GM12878 (cell line): Measurements from ENCODE around the gene CLDN5. TPM values are rescaled to one million over a fixed set of nuclear protein-coding genes. Genes with fewer than 3 reads are reported as not detected.

Source experiments
- ATAC-seq: fragments of 200-7000 bp; cut with Tn5 transposase; 3 replicates; pipeline ENCODE4 v1.9.1; 2020; ENCODE audit warnings: mild to moderate bottlenecking, moderate library complexity
- BruUV-seq: library from RNA; stranded (reverse); fragments of 400-500 nt; replicated peaks from 2 replicates; lab custom pipeline; 2021; lab: Mats Ljungman, UMichigan
- CTCF ChIA-PET: fragments of 300-600 bp; sonication (Branson Sonifier 250); formaldehyde crosslinking; extraction: SDS; loops from one replicate; lab custom pipeline; 2021; ENCODE audit warnings: inconsistent platforms; lab: Yijun Ruan, JAX
- POLR2A ChIA-PET: fragments of 350-600 bp; formaldehyde crosslinking; extraction: SDS; loops from one replicate; lab custom pipeline; 2021; ENCODE audit warnings: inconsistent platforms; lab: Charles Lee
- RAD21 ChIA-PET: fragments of 300-600 bp; sonication (Branson Sonifier 250); formaldehyde crosslinking; loops from one replicate; lab custom pipeline; 2023; ENCODE audit warnings: antibody characterized with exemption; ENCODE audit not compliant: unreplicated experiment; lab: Charles Lee
- SMC1A ChIA-PET: fragments of 300-600 bp; sonication (Branson Sonifier 250); formaldehyde crosslinking; loops from one replicate; lab custom pipeline; 2023; ENCODE audit not compliant: unreplicated experiment, uncharacterized antibody; lab: Charles Lee
- DNase-seq: peaks from one replicate; pipeline ENCODE4 v3.0.0-alpha.2; 2011; ENCODE audit warnings: low read depth, low spot score
- FAIRE-seq: peaks from 3 replicates; lab custom pipeline; 2011; peaks lifted over from hg19 to GRCh38; lab: Jason Lieb, UNC
- H2AFZ ChIP-seq: 2 replicates; pipeline ENCODE4 v1.6.0; 2011; ENCODE audit warnings: low read depth, low read length, control low read depth; ENCODE audit not compliant: control insufficient read depth
- H3K27ac ChIP-seq: 2 replicates; pipeline ENCODE4 v1.5.1; 2011; ENCODE audit warnings: control low read depth; ENCODE audit not compliant: control insufficient read depth, insufficient read depth
- H3K27me3 ChIP-seq, 2 experiments: replicated peaks in 1 of 2; 2 replicates each; pipeline versions ENCODE4 v1.6.0 to v1.6.1; 2011; ENCODE audit warnings: low read length in 1 of 2; ENCODE audit not compliant: control insufficient read depth in 2 of 2, insufficient read depth in 2 of 2
- H3K36me3 ChIP-seq, 2 experiments: 2 replicates each; pipeline ENCODE4 v1.5.1; 2011; ENCODE audit warnings: low read length in 1 of 2; ENCODE audit not compliant: control insufficient read depth in 2 of 2, insufficient read depth in 2 of 2
- H3K4me1 ChIP-seq: 2 replicates; pipeline ENCODE4 v1.6.1; 2011; ENCODE audit warnings: mild to moderate bottlenecking, low read length, moderate library complexity, mixed read lengths; ENCODE audit not compliant: control insufficient read depth, insufficient read depth
- H3K4me2 ChIP-seq: 2 replicates; pipeline ENCODE4 v1.6.0; 2011; ENCODE audit warnings: control low read depth; ENCODE audit not compliant: control insufficient read depth, insufficient read depth
- H3K4me3 ChIP-seq: fragments of 200-600 bp; sonication (generic); 2 replicates; pipeline ENCODE4 v1.5.1; 2016
- H3K79me2 ChIP-seq: 2 replicates; pipeline ENCODE4 v1.6.0; 2011; ENCODE audit warnings: low read length; ENCODE audit not compliant: control insufficient read depth, insufficient read depth
- H3K9ac ChIP-seq: 2 replicates; pipeline ENCODE4 v1.8.0; 2011; ENCODE audit warnings: low read length, control low read depth, mixed read lengths; ENCODE audit not compliant: control insufficient read depth, insufficient read depth
- H3K9me3 ChIP-seq: replicated peaks from 3 replicates; pipeline ENCODE4 v1.5.1; 2011; ENCODE audit warnings: mild to moderate bottlenecking, low read length; ENCODE audit not compliant: control insufficient read depth, insufficient read depth
- H4K20me1 ChIP-seq: 2 replicates; pipeline ENCODE4 v1.6.0; 2011; ENCODE audit not compliant: control insufficient read depth, insufficient read depth
- ASH2L ChIP-seq: fragments of 300-600, 200-600 bp; sonication (generic); IDR thresholded peaks from 2 replicates; pipeline ENCODE4 v1.6.1; 2017; ENCODE audit warnings: low read depth, mild to moderate bottlenecking, borderline replicate concordance
- KLF5 ChIP-seq: fragments of 450-650 bp; IDR thresholded peaks from 2 replicates; pipeline ENCODE4 v1.6.1; 2014; ENCODE audit warnings: mild to moderate bottlenecking; ENCODE audit not compliant: partially characterized antibody
- LARP7 ChIP-seq: fragments of 450-650 bp; IDR thresholded peaks from 2 replicates; pipeline ENCODE4 v1.6.1; 2017; ENCODE audit warnings: mild to moderate bottlenecking
- MYC ChIP-seq: IDR thresholded peaks from 2 replicates; pipeline ENCODE4 v1.6.1; 2011; ENCODE audit warnings: mild to moderate bottlenecking, low read length, moderate library complexity, inconsistent platforms; ENCODE audit not compliant: insufficient read depth, insufficient replicate concordance, insufficient read length, severe bottlenecking
- NBN ChIP-seq: fragments of 450-650 bp; IDR thresholded peaks from 2 replicates; pipeline ENCODE4 v1.6.1; 2016
- NFYA ChIP-seq: IDR thresholded peaks from 2 replicates; pipeline ENCODE4 v1.6.1; 2011; ENCODE audit warnings: low read depth, mild to moderate bottlenecking, low read length, improper control_type of control experiment, borderline replicate concordance
- SP1 ChIP-seq: IDR thresholded peaks from one replicate; pipeline ENCODE4 v1.6.1; 2011; ENCODE audit warnings: low read depth, low read length
- WGBS: methylation state at CpG from one replicate; pipeline ENCODE4 v1.1.6; 2016; ENCODE audit warnings: low lambda C conversion rate; ENCODE audit not compliant: insufficient replicate concordance, insufficient coverage; ENCODE audit errors: missing lambda C conversion rate; 5-methylcytosine and 5-hydroxymethylcytosine counted together
- in situ Hi-C: fragments of 300-500 bp; cut with MboI; formaldehyde crosslinking; loops from 9 replicates; pipeline ENCODE4 v1.14.3; 2018; ENCODE audit warnings: mixed read lengths
- intact Hi-C: fragments of 100-400 bp; cut with micrococcal nuclease; formaldehyde crosslinking; loops from one replicate; pipeline ENCODE4 v1.14.2; 2022; ENCODE audit not compliant: unreplicated experiment
- polyA plus RNA-seq, 11 experiments: library from polyadenylated mRNA; depleted of rRNA in 4 of 11; unstranded in 6 of 11; stranded (reverse) in 5 of 11; fragments of >200 nt; fragmentation: Nextera tagmentation in 4 of 11; fragmentation: Illumina TruSeq in 1 of 11; extraction: Ambion mirVana in 4 of 11; extraction: Trizol in 1 of 11; gene quantifications; 1 replicate in 1 of 11; 2 replicates in 10 of 11; pipeline versions ENCODE4 v1.2.1 to v1.2.3, GENCODE V29; 2011 to 2016; ENCODE audit warnings: inconsistent platforms in 2 of 11, missing spikeins in 2 of 11, low read depth in 1 of 11
- total RNA-seq, 4 experiments: library from RNA; depleted of rRNA in 3 of 4; stranded (reverse); fragments of >200 nt in 3 of 4; fragmentation: Illumina TruSeq in 1 of 4; extraction: Trizol in 1 of 4; gene quantifications; 2 replicates each; pipeline versions ENCODE4 v1.2.1 to v1.2.3, GENCODE V29; 2013 to 2021
- TF ChIP-seq, protein P1 (sequence below): fragments of 450-650 bp; formaldehyde crosslinking; IDR thresholded peaks from 2 replicates; pipeline ENCODE4 v1.4.0; 2022; ENCODE audit warnings: mild to moderate bottlenecking, moderate library complexity
- TF ChIP-seq, protein P2 (sequence below): IDR thresholded peaks from 2 replicates; pipeline ENCODE4 v1.6.1; 2012; ENCODE audit warnings: low read length, inconsistent platforms
- TF ChIP-seq, protein P3 (sequence below): IDR thresholded peaks from 2 replicates; pipeline ENCODE4 v1.6.1; 2012; ENCODE audit warnings: low read depth, low read length, improper control_type of control experiment

Gene CLDN5
- total and polyA plus RNA-seq, 10 of the 15 experiments (the other 5 are each of a cell fraction or from before 2014, with no cell fraction given) = 0.15 TPM; not detected in 9

DNA sequence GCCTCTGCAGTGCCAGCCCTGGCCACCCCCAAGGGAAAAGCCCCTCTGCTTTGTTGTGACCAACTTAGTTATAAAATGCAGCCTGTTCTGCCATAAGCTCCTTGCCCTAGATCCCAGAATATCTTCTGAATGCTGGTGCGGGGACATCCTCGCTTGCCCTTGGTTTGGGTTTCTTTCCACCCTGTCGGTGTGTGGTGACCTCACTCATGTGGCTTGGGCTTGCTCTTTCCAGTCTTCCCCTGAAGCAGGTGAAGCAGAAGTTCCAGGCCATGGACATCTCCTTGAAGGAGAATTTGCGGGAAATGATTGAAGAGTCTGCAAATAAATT is 16.7 kb downstream of the CLDN5 start (continued):
- TF ChIP-seq, protein P1, sequence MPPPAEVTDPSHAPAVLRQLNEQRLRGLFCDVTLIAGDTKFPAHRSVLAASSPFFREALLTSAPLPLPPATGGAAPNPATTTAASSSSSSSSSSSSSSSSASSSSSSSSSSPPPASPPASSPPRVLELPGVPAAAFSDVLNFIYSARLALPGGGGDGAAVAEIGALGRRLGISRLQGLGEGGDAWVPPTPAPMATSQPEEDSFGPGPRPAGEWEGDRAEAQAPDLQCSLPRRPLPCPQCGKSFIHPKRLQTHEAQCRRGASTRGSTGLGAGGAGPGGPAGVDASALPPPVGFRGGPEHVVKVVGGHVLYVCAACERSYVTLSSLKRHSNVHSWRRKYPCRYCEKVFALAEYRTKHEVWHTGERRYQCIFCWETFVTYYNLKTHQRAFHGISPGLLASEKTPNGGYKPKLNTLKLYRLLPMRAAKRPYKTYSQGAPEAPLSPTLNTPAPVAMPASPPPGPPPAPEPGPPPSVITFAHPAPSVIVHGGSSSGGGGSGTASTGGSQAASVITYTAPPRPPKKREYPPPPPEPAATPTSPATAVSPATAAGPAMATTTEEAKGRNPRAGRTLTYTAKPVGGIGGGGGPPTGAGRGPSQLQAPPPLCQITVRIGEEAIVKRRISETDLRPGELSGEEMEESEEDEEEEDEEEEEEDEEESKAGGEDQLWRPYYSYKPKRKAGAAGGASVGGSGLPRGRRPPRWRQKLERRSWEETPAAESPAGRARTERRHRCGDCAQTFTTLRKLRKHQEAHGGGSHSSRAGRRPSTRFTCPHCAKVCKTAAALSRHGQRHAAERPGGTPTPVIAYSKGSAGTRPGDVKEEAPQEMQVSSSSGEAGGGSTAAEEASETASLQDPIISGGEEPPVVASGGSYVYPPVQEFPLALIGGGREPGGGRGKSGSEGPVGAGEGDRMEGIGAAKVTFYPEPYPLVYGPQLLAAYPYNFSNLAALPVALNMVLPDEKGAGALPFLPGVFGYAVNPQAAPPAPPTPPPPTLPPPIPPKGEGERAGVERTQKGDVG (CRISPR knock-in tag) = no peak

DNA sequence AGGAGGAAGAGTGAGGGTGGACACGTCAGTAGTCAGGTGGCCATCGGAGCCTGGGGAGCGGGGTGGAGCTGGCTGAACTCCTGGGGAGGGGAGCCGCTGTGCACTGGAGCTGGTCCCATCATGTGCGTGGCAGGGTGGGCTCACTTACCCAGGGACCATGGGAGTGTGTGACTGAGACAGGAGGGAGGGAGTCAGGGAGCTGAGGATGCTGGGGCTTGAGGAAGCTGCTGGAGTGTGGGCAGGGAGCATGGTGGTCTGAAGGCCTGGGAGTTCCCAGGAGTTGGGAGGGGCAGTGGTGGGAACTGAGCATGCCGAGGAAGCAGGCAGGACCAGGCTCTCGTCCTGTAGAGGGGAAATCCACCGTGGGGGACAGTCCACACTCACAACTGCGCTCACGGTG is 18.0 kb downstream of the CLDN5 start:
- H4K20me1 ChIP-seq = no peaks in the 10 kb centered on the region
- ATAC-seq (no peak), DNase-seq (no peak), FAIRE-seq (no peak)
- no peak overlapping the region for H3K9ac ChIP-seq
- H3K36me3 ChIP-seq = peaks cover 11 to 12% of the 10 kb centered on the region in 2 experiments; a peak in 3 of 4 replicates
- no peak overlapping the region for H3K4me2 ChIP-seq
- H3K4me3 ChIP-seq = no peak overlapping the region
- no peaks in the 10 kb centered on the region for H3K9me3 ChIP-seq
- ChIA-PET CTCF (no interaction called here), SMC1A (no interaction called here), RAD21 (no interaction called here), POLR2A (no interaction called here)
- no peak overlapping the region for H2AFZ ChIP-seq
- no peaks in the 10 kb centered on the region for H3K79me2 ChIP-seq
- BruUV-seq = no TSS peak
- H3K4me1 ChIP-seq = no peaks in the 10 kb centered on the region
- H3K27ac ChIP-seq = no peak overlapping the region
- no peaks in the 10 kb centered on the region for H3K27me3 ChIP-seq
- 84% methylated on average over 8 of the region's 10 CpGs for WGBS
- in situ Hi-C loops = no loop called here
- TF ChIP-seq, protein P2, sequence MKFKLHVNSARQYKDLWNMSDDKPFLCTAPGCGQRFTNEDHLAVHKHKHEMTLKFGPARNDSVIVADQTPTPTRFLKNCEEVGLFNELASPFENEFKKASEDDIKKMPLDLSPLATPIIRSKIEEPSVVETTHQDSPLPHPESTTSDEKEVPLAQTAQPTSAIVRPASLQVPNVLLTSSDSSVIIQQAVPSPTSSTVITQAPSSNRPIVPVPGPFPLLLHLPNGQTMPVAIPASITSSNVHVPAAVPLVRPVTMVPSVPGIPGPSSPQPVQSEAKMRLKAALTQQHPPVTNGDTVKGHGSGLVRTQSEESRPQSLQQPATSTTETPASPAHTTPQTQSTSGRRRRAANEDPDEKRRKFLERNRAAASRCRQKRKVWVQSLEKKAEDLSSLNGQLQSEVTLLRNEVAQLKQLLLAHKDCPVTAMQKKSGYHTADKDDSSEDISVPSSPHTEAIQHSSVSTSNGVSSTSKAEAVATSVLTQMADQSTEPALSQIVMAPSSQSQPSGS = no peak
- TF ChIP-seq NFYA (no peak), MYC (no peak), NBN (no peak), KLF5 (no peak), LARP7 (no peak), SP1 (no peak), ASH2L (no peak)
- TF ChIP-seq, protein P3, sequence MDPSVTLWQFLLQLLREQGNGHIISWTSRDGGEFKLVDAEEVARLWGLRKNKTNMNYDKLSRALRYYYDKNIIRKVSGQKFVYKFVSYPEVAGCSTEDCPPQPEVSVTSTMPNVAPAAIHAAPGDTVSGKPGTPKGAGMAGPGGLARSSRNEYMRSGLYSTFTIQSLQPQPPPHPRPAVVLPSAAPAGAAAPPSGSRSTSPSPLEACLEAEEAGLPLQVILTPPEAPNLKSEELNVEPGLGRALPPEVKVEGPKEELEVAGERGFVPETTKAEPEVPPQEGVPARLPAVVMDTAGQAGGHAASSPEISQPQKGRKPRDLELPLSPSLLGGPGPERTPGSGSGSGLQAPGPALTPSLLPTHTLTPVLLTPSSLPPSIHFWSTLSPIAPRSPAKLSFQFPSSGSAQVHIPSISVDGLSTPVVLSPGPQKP = no peak
- intact Hi-C loops = no loop called here
